ENCODE results near the gene CAMTA1.

CAMTA1 gene

GRCh38 chr1:7300893-7301663 lies 515.8 kb downstream of the CAMTA1 start:
- in situ Hi-C loops (cut with MboI; ENCODE audit: low sequenced_read_pairs, unreplicated experiment) = no loop called here
- TF ChIP-seq CTCF (IDR thresholded peaks at IDR 0.05; ENCODE audit: borderline replicate concordance, control extremely low read depth, extremely low read depth, insufficient read depth, missing control alignments) = no peak
- DNase-seq (ENCODE audit: low spot score) = no peak

- in situ Hi-C loops (cut with MboI; ENCODE audit: low sequenced_read_pairs, unreplicated experiment) = no loop called here
- no peak for TF ChIP-seq CTCF (IDR thresholded peaks at IDR 0.05; ENCODE audit: borderline replicate concordance, control extremely low read depth, extremely low read depth, insufficient read depth, missing control alignments)
- DNase-seq (ENCODE audit: low spot score) = no peak
Measured at GRCh38 chr1:7301664-7301981, 516.4 kb downstream of the CAMTA1 start.

- TF ChIP-seq CTCF (IDR thresholded peaks at IDR 0.05; ENCODE audit: borderline replicate concordance, control extremely low read depth, extremely low read depth, insufficient read depth, missing control alignments) = no peak
- DNase-seq (ENCODE audit: low spot score) = no peak
- in situ Hi-C loops (cut with MboI; ENCODE audit: low sequenced_read_pairs, unreplicated experiment) = no loop called here
Measured at GRCh38 chr1:7302126-7302525, 516.9 kb downstream of the CAMTA1 start.

- no peak for TF ChIP-seq CTCF (IDR thresholded peaks at IDR 0.05; ENCODE audit: borderline replicate concordance, control extremely low read depth, extremely low read depth, insufficient read depth, missing control alignments)
- in situ Hi-C loops (cut with MboI; ENCODE audit: low sequenced_read_pairs, unreplicated experiment) = no loop called here
- DNase-seq (ENCODE audit: low spot score) = no peak
Measured at GRCh38 chr1:7302873-7303272, 517.6 kb downstream of the CAMTA1 start.

GRCh38 chr1:7303554-7304317 lies 518.5 kb downstream of the CAMTA1 start:
- in situ Hi-C loops (cut with MboI; ENCODE audit: low sequenced_read_pairs, unreplicated experiment) = no loop called here
- no peak for DNase-seq (ENCODE audit: low spot score)
- no peak for TF ChIP-seq CTCF (IDR thresholded peaks at IDR 0.05; ENCODE audit: borderline replicate concordance, control extremely low read depth, extremely low read depth, insufficient read depth, missing control alignments)

- in situ Hi-C loops (cut with MboI; ENCODE audit: low sequenced_read_pairs, unreplicated experiment) = no loop called here
- DNase-seq (ENCODE audit: low spot score) = no peak
- no peak for TF ChIP-seq CTCF (IDR thresholded peaks at IDR 0.05; ENCODE audit: borderline replicate concordance, control extremely low read depth, extremely low read depth, insufficient read depth, missing control alignments)
Measured at GRCh38 chr1:7313081-7313546, 527.9 kb downstream of the CAMTA1 start.
